Panc1 (cell line): ENCODE measurements around the gene PHC2. TPM values are rescaled to one million over a fixed set of nuclear protein-coding genes. Genes with fewer than 3 reads are reported as not detected.
A peak's percentile ranks its signal among the peaks of the same experiment; 100 is the strongest.

ENCODE experiments used
- ATAC-seq: fragments of 200-7000 bp; cut with Tn5 transposase; 2 replicates; pipeline ENCODE4 v1.9.1; 2020; ENCODE audit warnings: mild to moderate bottlenecking, moderate library complexity
- BruUV-seq: library from RNA; stranded (reverse); fragments of 400-500 nt; replicated peaks from 2 replicates; lab custom pipeline; 2021; lab: Mats Ljungman, UMichigan
- CTCF ChIA-PET: fragments of 300-600 bp; sonication (Branson Sonifier 250); formaldehyde crosslinking; loops from one replicate; lab custom pipeline; 2022; ENCODE audit warnings: antibody characterized with exemption; lab: Charles Lee
- POLR2A ChIA-PET: fragments of 300-600 bp; sonication (Branson Sonifier 250); formaldehyde crosslinking; loops from one replicate; lab custom pipeline; 2022; ENCODE audit warnings: antibody characterized with exemption; lab: Charles Lee
- DNase-seq: peaks from one replicate; pipeline ENCODE4 v3.0.0-alpha.2; 2010; ENCODE audit warnings: low read depth, low spot score
- H3K27ac ChIP-seq: 2 replicates; pipeline ENCODE4 v1.5.1; 2011; ENCODE audit warnings: mild to moderate bottlenecking, low read length, inconsistent platforms
- H3K27me3 ChIP-seq: fragments of 200-500 bp; sonication (Bioruptor generic); 2 replicates; pipeline ENCODE4 v1.6.0; 2014; ENCODE audit warnings: low read length, inconsistent platforms; ENCODE audit not compliant: control insufficient read depth, insufficient read depth
- H3K36me3 ChIP-seq: fragments of 200-500 bp; sonication (Bioruptor generic); 2 replicates; pipeline ENCODE4 v1.5.1; 2014; ENCODE audit warnings: inconsistent platforms, mild to moderate bottlenecking, low read length, moderate library complexity; ENCODE audit not compliant: control insufficient read depth, insufficient read depth
- H3K4me1 ChIP-seq: 2 replicates; pipeline ENCODE4 v1.5.1; 2011; ENCODE audit warnings: inconsistent platforms, mild to moderate bottlenecking, low read length, moderate library complexity; ENCODE audit not compliant: control insufficient read depth, insufficient read depth
- H3K4me3 ChIP-seq, 2 experiments: 2 replicates each; pipeline ENCODE4 v1.5.1; 2011 to 2012; ENCODE audit warnings: low read depth in 2 of 2, low read length in 2 of 2, mild to moderate bottlenecking in 2 of 2, inconsistent platforms in 1 of 2, moderate library complexity in 1 of 2
- H3K9me3 ChIP-seq: fragments of 200-500 bp; sonication (Bioruptor generic); 2 replicates; pipeline ENCODE4 v1.5.1; 2014; ENCODE audit warnings: low read depth, mild to moderate bottlenecking, inconsistent platforms, low read length, moderate library complexity; ENCODE audit not compliant: control insufficient read depth, insufficient read depth
- CTCF ChIP-seq: fragments of 450-650 bp; IDR thresholded peaks from 2 replicates; pipeline ENCODE4 v1.5.1; 2017; ENCODE audit warnings: mild to moderate bottlenecking
- POLR2AphosphoS5 ChIP-seq: IDR thresholded peaks from 2 replicates; pipeline ENCODE4 v1.6.1; 2012; ENCODE audit warnings: mild to moderate bottlenecking, low read depth, low read length, moderate library complexity
- SIN3A ChIP-seq: IDR thresholded peaks from 2 replicates; pipeline ENCODE4 v1.6.1; 2012; ENCODE audit warnings: low read depth, mild to moderate bottlenecking, low read length, moderate library complexity, borderline replicate concordance; ENCODE audit not compliant: insufficient read depth
- TCF7L2 ChIP-seq: IDR thresholded peaks from 2 replicates; pipeline ENCODE4 v1.6.1; 2011; ENCODE audit warnings: mild to moderate bottlenecking, low read depth, low read length, inconsistent platforms
- in situ Hi-C: cut with HindIII; loops from 2 replicates; pipeline ENCODE4 v1.10.0; 2016; ENCODE audit warnings: low sequenced_read_pairs, low pct_unique_long_range_greater_than_20kb
- intact Hi-C: fragments of 100-400 bp; cut with micrococcal nuclease; formaldehyde crosslinking; loops from one replicate; pipeline ENCODE4 v1.10.0; 2022; ENCODE audit not compliant: unreplicated experiment
- total RNA-seq: library from RNA; stranded (reverse); gene quantifications from one replicate; pipeline ENCODE4 v1.2.1, GENCODE V29; 2021; ENCODE audit not compliant: unreplicated experiment
- TF ChIP-seq, protein P1 (sequence below), 2 experiments: IDR thresholded peaks; 2 replicates each; pipeline ENCODE4 v1.6.1; 2011 to 2012; ENCODE audit warnings: low read depth in 2 of 2, control low read depth in 1 of 2, low read length in 1 of 2, mild to moderate bottlenecking in 1 of 2, moderate library complexity in 1 of 2; ENCODE audit not compliant: insufficient read depth in 1 of 2

Gene PHC2
- total RNA-seq, 1 experiment from 2014 or later, result 122 TPM

DNA sequence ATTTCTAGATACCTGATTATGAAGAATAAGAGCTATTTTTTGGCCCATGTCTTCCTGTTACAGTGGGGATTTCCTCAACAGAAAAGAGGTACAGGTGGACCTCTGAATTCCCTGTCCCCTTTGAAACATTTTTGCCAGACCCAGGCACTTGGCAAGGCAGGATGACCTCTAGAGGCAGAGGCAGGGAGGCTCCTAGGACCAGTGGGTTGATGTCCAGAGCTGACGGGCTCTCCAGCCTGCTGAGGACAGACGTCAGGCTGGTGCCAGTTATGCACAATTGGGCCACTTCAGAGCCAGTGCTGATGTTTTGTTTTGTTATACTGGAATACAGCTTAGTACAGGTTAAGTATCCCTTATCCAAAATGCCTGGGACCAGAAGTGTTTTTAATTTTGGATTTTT, 91.5 kb downstream of the PHC2 start:
- no peak for DNase-seq
- peaks cover 93% of the 10 kb centered on the region for H3K4me1 ChIP-seq
- H3K36me3 ChIP-seq, result peaks cover 2% of the 10 kb centered on the region; the same call in 1 of the 2 replicates
- TF ChIP-seq CTCF, result peak; percentile 47
- no peak for TF ChIP-seq POLR2AphosphoS5
- no peak for TF ChIP-seq TCF7L2
- TF ChIP-seq, protein P1, sequence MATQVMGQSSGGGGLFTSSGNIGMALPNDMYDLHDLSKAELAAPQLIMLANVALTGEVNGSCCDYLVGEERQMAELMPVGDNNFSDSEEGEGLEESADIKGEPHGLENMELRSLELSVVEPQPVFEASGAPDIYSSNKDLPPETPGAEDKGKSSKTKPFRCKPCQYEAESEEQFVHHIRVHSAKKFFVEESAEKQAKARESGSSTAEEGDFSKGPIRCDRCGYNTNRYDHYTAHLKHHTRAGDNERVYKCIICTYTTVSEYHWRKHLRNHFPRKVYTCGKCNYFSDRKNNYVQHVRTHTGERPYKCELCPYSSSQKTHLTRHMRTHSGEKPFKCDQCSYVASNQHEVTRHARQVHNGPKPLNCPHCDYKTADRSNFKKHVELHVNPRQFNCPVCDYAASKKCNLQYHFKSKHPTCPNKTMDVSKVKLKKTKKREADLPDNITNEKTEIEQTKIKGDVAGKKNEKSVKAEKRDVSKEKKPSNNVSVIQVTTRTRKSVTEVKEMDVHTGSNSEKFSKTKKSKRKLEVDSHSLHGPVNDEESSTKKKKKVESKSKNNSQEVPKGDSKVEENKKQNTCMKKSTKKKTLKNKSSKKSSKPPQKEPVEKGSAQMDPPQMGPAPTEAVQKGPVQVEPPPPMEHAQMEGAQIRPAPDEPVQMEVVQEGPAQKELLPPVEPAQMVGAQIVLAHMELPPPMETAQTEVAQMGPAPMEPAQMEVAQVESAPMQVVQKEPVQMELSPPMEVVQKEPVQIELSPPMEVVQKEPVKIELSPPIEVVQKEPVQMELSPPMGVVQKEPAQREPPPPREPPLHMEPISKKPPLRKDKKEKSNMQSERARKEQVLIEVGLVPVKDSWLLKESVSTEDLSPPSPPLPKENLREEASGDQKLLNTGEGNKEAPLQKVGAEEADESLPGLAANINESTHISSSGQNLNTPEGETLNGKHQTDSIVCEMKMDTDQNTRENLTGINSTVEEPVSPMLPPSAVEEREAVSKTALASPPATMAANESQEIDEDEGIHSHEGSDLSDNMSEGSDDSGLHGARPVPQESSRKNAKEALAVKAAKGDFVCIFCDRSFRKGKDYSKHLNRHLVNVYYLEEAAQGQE (IDR thresholded peaks at IDR 0.05; ENCODE audit: insufficient read depth in 1 of 2, low read depth in 2 of 2, low read length in 1 of 2), result no peak
- TF ChIP-seq SIN3A, result no peak
- ChIA-PET POLR2A (no interaction called here), CTCF (interaction anchor here (1.1 kb wide), 1 partner anchor 44 kb away, joined by 4 read pairs; no protein-coding TSS in a partner anchor)
- intact Hi-C loops, result no loop called here
- peak overlapping the region; percentile 93 for H3K27ac ChIP-seq
- in situ Hi-C loops, result no loop called here
- no peaks in the 10 kb centered on the region for H3K9me3 ChIP-seq
- no TSS peak for BruUV-seq
- 0 out of 4 replicates have a peak overlapping the region, but pooled peaks of 1 of the 2 experiments have one; percentile 8 for H3K4me3 ChIP-seq
- no peaks in the 10 kb centered on the region for H3K27me3 ChIP-seq
- no peak for ATAC-seq

GRCh38 chr1:33338440-33339211, 92.3 kb downstream of the PHC2 start:
- CTCF ChIA-PET, result interaction anchor here (0.6 to 1.1 kb wide), 2 partner anchors 11 to 43 kb away, joined by 4 to 5 read pairs; no protein-coding TSS in a partner anchor
- Histone ChIP-seq H3K4me3 (peak overlapping the region in 1 of 2 experiments; percentile 8; a peak in 1 of 4 replicates), H3K9me3 (no peaks in the 10 kb centered on the region), H3K4me1 (peaks cover 91% of the 10 kb centered on the region), H3K36me3 (peaks cover 7% of the 10 kb centered on the region), H3K27me3 (no peaks in the 10 kb centered on the region), H3K27ac (peak overlapping the region; percentile 93)
- no peak for TF ChIP-seq CTCF
- TF ChIP-seq POLR2AphosphoS5, result 0 out of 2 replicates have a peak, but pooled peaks have one; percentile 23
- no peak for TF ChIP-seq SIN3A
- BruUV-seq, result no TSS peak
- POLR2A ChIA-PET, result no interaction called here
- in situ Hi-C loops (no loop called here), intact Hi-C loops (no loop called here)
- DNase-seq, result no peak
- no peak for ATAC-seq
